Tibial nerve (tissue), 4 donors: Measurements from ENCODE around the gene GRM7. TPM values are rescaled to one million over a fixed set of nuclear protein-coding genes. Genes with fewer than 3 reads are reported as not detected.

Source experiments
- DNase-seq, 2 donors: peaks; one replicate each; pipeline ENCODE4 v3.0.0-alpha.2; 2019; ENCODE audit warnings: low spot score in 2 of 2
- H3K27ac ChIP-seq, 4 donors: fragments of 200-600 bp; sonication (generic) in 3 of 4; one replicate each; pipeline ENCODE4 v1.5.1; 2017 to 2019; ENCODE audit warnings: mild to moderate bottlenecking in 1 of 4
- H3K27me3 ChIP-seq, 2 donors: fragments of 200-600 bp; sonication (generic) in 1 of 2; one replicate each; pipeline versions ENCODE4 v1.5.1 to v1.6.0; 2017 to 2019
- H3K36me3 ChIP-seq, 3 donors: fragments of 200-600 bp; sonication (generic); one replicate each; pipeline ENCODE4 v1.5.1; 2018 to 2019
- H3K4me1 ChIP-seq, 4 donors: fragments of 200-600 bp; sonication (generic) in 3 of 4; one replicate each; pipeline ENCODE4 v1.5.1; 2017 to 2019
- H3K4me3 ChIP-seq, 4 donors: fragments of 200-600 bp; sonication (generic) in 3 of 4; one replicate each; pipeline ENCODE4 v1.5.1; 2017 to 2019; ENCODE audit warnings: mild to moderate bottlenecking in 1 of 4, moderate library complexity in 1 of 4
- H3K9me3 ChIP-seq, 4 donors: fragments of 200-600 bp; sonication (generic) in 3 of 4; one replicate each; pipeline ENCODE4 v1.5.1; 2017 to 2019
- EP300 ChIP-seq, 2 donors: sonication (generic); formaldehyde crosslinking; IDR thresholded peaks; one replicate each; pipeline ENCODE4 v1.6.1; 2017; ENCODE audit warnings: antibody characterized with exemption in 2 of 2, mild to moderate bottlenecking in 1 of 2
- POLR2A ChIP-seq, 2 donors: fragments of 450-650 bp; IDR thresholded peaks; one replicate each; pipeline ENCODE4 v1.6.1; 2017; ENCODE audit warnings: antibody characterized with exemption in 2 of 2, mild to moderate bottlenecking in 2 of 2, moderate library complexity in 2 of 2
- WGBS, 2 donors: methylation state at CpG; one replicate each; pipeline ENCODE4 v1.1.5; 2018; 5-methylcytosine and 5-hydroxymethylcytosine counted together
- total RNA-seq, 4 donors: library from RNA; depleted of rRNA; stranded (reverse); fragments of >200 nt; gene quantifications; one replicate each; pipeline ENCODE4 v1.1.0, GENCODE V29; 2016
- TF ChIP-seq, protein P1 (sequence below), 5 experiments: fragments of 200-600 bp in 3 of 5; fragments of 450-650 bp in 2 of 5; sonication (generic) in 3 of 5; IDR thresholded peaks; one replicate each; pipeline ENCODE4 v1.5.1; 2016 to 2019; ENCODE audit warnings: antibody characterized with exemption in 5 of 5, mild to moderate bottlenecking in 3 of 5, moderate library complexity in 2 of 5

GRM7 gene
- total RNA-seq, 4 donors from 2014 or later = 0.22 to 0.84 TPM; not detected in 2

DNA sequence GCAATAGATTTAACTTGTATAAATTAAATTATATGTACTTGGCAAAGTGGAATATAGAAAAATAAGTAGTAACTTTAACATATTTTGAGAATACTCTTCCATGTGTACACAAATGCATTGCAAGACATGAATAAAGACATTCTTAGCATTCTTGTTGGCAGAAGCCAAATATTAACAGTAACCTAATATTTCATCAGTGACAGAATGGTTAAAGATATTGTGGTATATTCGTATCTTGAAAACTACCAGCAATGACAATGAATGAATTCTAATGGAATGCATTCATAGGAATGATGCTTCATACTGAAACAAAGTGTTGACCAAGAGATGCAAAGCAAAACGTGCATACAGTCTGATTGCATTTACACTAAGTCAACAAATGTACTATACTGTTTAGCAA, 524.7 kb downstream of the GRM7 start:
- H3K9me3 ChIP-seq = no peaks in the 10 kb centered on the region
- no peak overlapping the region for H3K27ac ChIP-seq
- WGBS, 2 donors = 56 to 62% methylated on average over 2 of the region's 2 CpGs
- no peak for DNase-seq
- H3K4me1 ChIP-seq = peaks cover 0 to 14% (median 0%) of the 10 kb centered on the region in 4 donors
- H3K27me3 ChIP-seq = no peaks in the 10 kb centered on the region
- no peaks in the 10 kb centered on the region for H3K36me3 ChIP-seq
- TF ChIP-seq POLR2A (IDR thresholded peaks at IDR 0.05) = no peak
- TF ChIP-seq EP300 (IDR thresholded peaks at IDR 0.05) = no peak
- TF ChIP-seq, protein P1, sequence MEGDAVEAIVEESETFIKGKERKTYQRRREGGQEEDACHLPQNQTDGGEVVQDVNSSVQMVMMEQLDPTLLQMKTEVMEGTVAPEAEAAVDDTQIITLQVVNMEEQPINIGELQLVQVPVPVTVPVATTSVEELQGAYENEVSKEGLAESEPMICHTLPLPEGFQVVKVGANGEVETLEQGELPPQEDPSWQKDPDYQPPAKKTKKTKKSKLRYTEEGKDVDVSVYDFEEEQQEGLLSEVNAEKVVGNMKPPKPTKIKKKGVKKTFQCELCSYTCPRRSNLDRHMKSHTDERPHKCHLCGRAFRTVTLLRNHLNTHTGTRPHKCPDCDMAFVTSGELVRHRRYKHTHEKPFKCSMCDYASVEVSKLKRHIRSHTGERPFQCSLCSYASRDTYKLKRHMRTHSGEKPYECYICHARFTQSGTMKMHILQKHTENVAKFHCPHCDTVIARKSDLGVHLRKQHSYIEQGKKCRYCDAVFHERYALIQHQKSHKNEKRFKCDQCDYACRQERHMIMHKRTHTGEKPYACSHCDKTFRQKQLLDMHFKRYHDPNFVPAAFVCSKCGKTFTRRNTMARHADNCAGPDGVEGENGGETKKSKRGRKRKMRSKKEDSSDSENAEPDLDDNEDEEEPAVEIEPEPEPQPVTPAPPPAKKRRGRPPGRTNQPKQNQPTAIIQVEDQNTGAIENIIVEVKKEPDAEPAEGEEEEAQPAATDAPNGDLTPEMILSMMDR (IDR thresholded peaks at IDR 0.05) = no peak
- H3K4me3 ChIP-seq = no peak overlapping the region

DNA sequence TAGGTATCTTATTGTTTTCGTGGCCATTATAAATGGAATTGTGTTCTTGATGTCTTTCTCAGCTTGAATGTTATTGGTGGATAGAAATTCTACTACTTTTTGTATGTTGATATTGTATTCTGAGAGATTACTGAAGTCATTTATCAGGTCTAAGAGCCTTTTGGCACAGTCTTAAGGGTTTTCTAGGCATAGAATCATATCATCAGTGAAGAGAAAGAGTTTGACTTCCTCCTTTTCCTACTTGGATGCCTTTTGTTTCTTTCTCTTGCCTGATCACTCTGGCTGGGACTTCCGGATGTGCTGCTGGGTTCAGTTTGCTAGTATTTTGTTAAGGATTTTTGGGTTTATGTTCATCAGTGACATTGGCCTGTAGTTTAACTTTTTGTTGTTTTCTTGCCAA, 527.1 kb downstream of the GRM7 start:
- H3K27ac ChIP-seq = no peak overlapping the region
- 79 to 84% methylated on average over 2 of the region's 2 CpGs for WGBS, 2 donors
- no peaks in the 10 kb centered on the region for H3K27me3 ChIP-seq
- TF ChIP-seq, protein P1 (IDR thresholded peaks at IDR 0.05) = no peak
- TF ChIP-seq POLR2A (IDR thresholded peaks at IDR 0.05) = no peak
- TF ChIP-seq EP300 (IDR thresholded peaks at IDR 0.05) = no peak
- DNase-seq = no peak
- no peak overlapping the region for H3K4me3 ChIP-seq
- no peaks in the 10 kb centered on the region for H3K36me3 ChIP-seq
- H3K4me1 ChIP-seq = peaks cover 0 to 5% (median 0%) of the 10 kb centered on the region in 4 donors
- H3K9me3 ChIP-seq = peaks cover 0 to 6% (median 0%) of the 10 kb centered on the region in 4 donors

DNA sequence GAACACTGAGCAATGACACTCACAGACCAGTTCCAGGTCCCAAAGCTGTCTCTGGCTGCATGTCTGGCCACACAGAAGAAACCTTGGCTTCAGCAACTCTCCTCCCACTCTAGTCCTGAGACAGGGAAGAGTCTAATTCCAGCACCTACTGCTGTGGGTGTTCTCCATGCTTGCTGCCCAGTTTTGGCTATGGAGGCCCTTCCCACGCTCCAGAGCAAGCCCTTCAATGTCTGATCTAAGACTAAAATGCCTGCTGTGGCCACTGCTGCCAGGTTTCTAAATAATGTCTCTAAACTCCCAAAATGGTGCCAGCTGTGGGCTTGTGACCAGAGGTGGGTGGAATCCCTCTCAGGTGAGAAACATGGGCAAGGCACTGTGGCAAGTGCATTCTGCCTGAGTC, 531.3 kb downstream of the GRM7 start:
- 88 to 91% methylated on average over 1 of the region's 1 CpG for WGBS, 2 donors
- Histone ChIP-seq H3K4me1 (no peaks in the 10 kb centered on the region), H3K9me3 (peaks cover 0 to 6% (median 0%) of the 10 kb centered on the region in 4 donors), H3K27ac (no peak overlapping the region), H3K4me3 (no peak overlapping the region), H3K27me3 (no peaks in the 10 kb centered on the region), H3K36me3 (no peaks in the 10 kb centered on the region)
- no peak for TF ChIP-seq POLR2A (IDR thresholded peaks at IDR 0.05)
- TF ChIP-seq, protein P1 (IDR thresholded peaks at IDR 0.05) = no peak
- TF ChIP-seq EP300 (IDR thresholded peaks at IDR 0.05) = no peak
- DNase-seq = no peak

DNA sequence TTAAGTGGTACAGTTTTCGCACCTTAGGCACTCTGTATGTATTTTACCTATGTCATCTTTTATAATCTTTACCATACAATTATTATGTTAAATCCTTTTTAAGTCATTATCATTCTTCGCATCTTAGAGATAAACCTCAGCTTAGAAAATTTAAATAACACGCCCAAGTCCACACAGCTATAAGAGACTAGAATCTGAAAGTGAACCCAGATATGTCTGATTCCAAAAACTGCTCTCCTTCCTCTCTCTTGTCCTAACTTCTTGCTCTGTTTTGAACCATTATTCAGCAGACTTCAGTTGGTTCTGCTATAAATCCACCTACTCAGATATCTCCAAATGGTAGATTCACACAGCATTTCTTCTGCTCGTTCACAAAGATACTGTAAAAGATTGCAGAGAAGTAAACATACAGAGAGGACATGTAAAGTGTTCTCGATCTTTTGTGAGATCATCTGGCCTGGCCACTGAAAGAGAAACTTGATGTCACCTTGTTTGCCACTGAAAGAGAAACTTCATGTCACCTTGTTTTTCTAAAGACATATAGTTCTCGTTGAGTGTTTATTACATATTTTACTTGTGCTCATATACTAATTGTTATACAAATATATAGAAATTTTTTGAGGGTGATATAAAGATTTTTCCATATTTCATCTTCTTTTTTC, 533.2 kb downstream of the GRM7 start:
- peaks cover 0 to 6% (median 0%) of the 10 kb centered on the region in 4 donors for H3K9me3 ChIP-seq
- 93 to 94% methylated on average over 6 of the region's 6 CpGs for WGBS, 2 donors
- no peaks in the 10 kb centered on the region for H3K27me3 ChIP-seq
- H3K4me3 ChIP-seq = no peak overlapping the region
- TF ChIP-seq EP300 (IDR thresholded peaks at IDR 0.05) (no peak), POLR2A (IDR thresholded peaks at IDR 0.05) (no peak)
- TF ChIP-seq, protein P1 (IDR thresholded peaks at IDR 0.05) = no peak
- no peaks in the 10 kb centered on the region for H3K4me1 ChIP-seq
- no peaks in the 10 kb centered on the region for H3K36me3 ChIP-seq
- no peak overlapping the region for H3K27ac ChIP-seq
- no peak for DNase-seq

DNA sequence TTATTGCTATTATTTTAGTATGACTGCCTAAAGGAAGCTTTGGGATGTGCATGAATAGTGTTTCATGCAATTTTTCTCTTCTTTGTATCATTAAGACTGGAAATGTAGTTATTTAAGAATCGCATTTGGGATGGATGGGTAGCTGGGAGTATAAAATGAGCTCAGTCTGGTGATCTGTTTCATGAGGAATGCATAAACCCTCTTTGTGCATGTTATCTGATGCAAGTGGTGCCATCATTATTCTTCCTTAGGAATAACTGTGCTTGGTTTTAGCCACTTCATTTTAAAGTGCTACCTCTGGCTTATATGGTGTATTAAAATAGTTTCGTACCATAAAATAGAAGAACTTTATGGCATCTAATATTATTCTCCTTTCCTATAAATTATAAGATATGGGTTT, 535.6 kb downstream of the GRM7 start:
- H3K27me3 ChIP-seq = no peaks in the 10 kb centered on the region
- H3K4me1 ChIP-seq = no peaks in the 10 kb centered on the region
- H3K4me3 ChIP-seq = no peak overlapping the region
- 96 to 100% methylated on average over 2 of the region's 2 CpGs for WGBS, 2 donors
- TF ChIP-seq EP300 (IDR thresholded peaks at IDR 0.05) = no peak
- TF ChIP-seq POLR2A (IDR thresholded peaks at IDR 0.05) = no peak
- TF ChIP-seq, protein P1 (IDR thresholded peaks at IDR 0.05) = no peak
- no peaks in the 10 kb centered on the region for H3K36me3 ChIP-seq
- no peak overlapping the region for H3K27ac ChIP-seq
- no peak for DNase-seq
- peaks cover 0 to 4% (median 0%) of the 10 kb centered on the region in 4 donors for H3K9me3 ChIP-seq
